GM19328 (cell line): Measurements from ENCODE around the gene RBMS1.
"Not testable (repeated sequence)": the region's sequence is repeated elsewhere in the genome, so short reads cannot be mapped to it uniquely, and the experiment has no call there.

Experiments used
- ATAC-seq: cut with Tn5 transposase; IDR thresholded peaks from one replicate; pipeline ENCODE4 v1.9.1; 2021; ENCODE audit warnings: mild to moderate bottlenecking, moderate library complexity; ENCODE audit not compliant: unreplicated experiment

Gene RBMS1

GRCh38 chr2:160472839-160473251, 20.8 kb downstream of the RBMS1 start:
- ATAC-seq: no peak

- no peak for ATAC-seq
These were observed 21.7 kb downstream of the RBMS1 start for GRCh38 chr2:160471950-160472349.

DNA sequence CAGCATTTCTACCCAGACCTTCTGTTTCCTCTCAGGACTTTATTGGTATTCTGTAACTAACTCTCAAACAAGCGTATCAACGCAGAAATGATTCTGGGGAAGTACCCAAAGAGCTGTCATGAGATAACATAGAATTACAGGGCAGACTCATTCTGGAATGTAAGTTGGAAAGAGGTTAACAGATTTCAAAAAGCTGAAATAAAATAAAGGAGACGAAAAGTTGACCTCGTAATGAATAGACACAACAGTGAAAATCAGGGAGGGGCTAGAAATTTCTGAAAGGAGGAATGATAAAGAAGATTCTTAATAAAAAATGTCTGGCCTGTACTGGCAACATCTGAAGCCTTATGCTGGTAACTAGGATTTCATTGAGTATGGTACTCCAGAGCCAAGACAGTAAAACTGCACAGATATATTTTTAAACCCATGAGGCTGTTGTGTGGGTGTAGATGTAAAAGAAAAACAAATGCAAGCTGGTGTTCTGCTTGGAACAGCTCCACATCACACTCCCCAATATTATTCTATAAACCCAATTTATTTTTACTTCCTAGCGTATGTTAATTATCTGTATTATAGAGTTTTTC, 23.9 kb downstream of the RBMS1 start:
- ATAC-seq: no peak

- ATAC-seq: no peak
These were observed 24.4 kb downstream of the RBMS1 start for GRCh38 chr2:160469164-160469563.

DNA sequence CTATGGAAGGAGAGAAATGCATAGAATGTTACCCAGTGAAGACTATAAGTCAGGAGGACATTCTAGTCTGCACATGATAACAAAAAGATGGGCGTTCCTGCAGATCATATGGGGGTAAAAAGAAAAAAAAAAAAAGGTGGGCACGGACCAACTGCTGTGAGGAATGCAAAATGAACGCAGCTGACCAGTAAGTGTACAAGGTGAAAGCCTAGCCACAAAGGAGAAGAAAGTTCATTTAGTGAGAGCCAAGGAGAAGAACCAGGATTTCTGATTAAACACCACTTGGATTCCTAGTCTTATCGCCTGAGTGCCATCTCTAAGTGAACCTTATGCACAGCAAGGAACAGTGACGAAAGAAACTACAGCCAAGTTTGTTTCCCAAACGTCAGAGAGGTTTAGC, 26.5 kb downstream of the RBMS1 start:
- no peak for ATAC-seq

DNA sequence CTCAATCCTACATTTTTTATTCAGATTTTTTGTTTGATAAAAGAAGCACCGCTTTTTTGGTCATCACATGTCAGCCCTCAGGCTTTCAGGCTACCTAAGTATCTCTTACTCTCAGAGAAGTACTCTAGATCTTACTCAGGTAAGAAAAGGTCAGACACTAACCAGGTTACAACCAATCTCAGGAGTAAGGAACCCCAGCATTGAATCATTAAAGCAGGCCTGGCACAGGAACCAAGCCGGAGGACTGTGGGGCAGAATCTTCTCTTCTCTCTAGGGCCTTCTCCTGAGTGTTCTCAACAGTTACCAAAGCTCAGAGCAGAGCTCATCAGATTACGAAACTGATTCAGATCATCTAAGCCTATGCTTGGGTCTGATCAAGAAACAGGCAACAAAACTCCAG, 28.2 kb downstream of the RBMS1 start:
- no peak for ATAC-seq

DNA sequence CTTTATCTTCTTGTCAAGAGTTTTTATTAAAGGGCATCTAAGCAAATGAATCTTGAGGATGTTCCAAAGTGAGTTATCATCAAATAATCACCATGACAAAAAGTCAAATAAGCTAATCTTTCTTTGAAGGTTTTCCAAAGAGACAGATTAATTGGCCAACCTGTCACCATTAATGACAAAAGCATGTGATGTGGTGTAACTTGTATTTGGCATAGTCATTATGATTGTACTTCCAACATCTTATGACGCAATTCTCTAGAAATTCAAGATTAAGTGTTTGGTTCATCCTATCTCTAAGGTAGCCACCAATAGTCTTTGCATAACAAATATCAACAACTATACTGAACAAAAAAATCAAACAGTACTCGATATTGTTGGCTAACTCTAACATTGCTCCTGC, 28.6 kb downstream of the RBMS1 start:
- ATAC-seq: no peak

- ATAC-seq: no peak
These were observed 29.6 kb downstream of the RBMS1 start for GRCh38 chr2:160464017-160464416.

GRCh38 chr2:160463245-160463644, 30.4 kb downstream of the RBMS1 start:
- no peak for ATAC-seq

GRCh38 chr2:160460333-160460731, 33.3 kb downstream of the RBMS1 start:
- no peak for ATAC-seq

DNA sequence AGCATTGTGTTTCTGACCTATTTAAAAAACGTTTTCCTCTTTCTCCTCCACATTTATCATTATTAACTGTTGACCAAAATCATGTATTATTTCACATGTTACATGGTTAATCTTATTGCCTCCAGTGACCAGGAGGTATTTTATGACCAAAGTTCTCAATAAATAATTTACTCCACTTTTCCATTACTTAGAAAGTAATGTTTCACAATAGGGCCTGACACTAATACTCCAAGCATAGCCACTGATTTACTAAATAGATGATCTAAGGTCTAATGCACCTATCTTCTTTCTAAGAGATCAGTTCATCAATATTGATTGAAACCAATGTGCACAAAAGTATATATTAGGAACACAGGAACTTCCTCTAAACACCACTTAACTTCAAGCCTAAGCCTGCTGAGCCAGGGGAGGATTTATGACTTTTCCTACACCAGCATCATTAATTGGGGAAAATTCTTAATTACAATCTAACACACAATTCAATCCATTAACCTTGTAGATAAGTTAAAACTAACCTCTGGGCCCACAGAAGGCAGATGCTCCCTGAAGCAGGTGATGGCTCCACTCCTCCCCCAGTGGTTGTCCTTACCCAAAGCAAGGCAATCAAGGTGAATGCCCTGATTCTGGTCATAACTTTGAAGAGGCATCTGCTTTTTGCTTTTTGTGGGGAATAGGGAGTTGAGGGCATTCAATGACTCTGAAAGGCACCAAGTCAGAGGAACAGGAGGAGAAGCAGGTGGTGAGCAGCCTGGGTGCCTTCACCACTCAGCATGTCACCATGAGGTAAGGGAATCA, 33.9 kb downstream of the RBMS1 start:
- ATAC-seq: no peak

GRCh38 chr2:160458718-160459453, 34.7 kb downstream of the RBMS1 start:
- no peak for ATAC-seq

DNA sequence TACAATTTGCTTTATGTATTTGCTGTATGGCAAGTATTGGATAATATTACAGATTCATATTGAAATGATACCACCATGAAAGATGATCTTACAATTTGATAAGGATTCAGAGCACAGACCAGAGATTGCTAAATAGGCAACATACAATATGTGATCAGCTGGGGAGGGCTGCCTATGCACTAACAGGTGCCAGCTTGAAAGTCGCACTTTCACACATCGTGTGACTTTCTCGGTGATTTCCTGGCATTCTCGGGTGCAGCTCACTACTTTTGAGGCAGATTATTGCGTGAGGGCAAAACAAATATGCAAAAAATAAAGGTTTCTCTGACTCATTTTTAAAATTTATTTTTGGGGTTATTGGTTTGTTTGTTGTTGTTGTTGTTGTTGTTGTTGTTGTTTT, 36.0 kb downstream of the RBMS1 start:
- ATAC-seq: no peak

DNA sequence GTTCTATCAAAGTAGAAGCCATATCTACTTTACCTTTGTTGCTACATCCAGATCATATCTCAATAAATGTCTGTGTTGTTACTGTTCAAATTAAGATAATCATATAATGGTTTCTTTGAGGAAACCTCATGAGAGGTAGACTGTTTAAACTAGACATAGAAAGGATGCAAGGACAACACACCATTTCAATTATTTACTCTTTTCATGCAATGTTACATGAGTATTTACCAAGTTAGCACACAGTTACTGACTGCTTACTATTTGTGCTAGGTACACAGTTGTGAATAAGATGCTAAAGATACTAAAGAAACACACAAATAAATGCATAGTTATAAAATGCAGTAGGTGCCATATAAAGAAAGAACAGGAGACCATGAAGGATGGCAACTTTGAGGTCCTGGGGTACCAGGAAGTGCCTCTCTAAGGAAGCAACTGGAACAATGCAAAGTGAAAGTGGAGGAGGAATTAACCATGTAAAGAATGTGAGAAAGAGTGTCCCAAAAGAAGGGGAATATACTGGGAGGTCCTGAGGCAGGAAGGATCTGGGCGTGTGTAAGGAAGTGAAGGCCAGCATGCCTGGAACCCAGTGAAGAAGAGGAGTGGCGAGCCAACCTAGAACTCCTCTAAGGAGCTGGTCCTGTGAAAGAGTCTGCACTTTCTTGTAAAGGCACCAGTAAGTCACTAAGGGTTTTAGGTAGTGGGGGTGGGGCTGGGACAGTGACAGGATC, 39.4 kb downstream of the RBMS1 start:
- no peak for ATAC-seq

- no peak for ATAC-seq
These were observed 40.3 kb downstream of the RBMS1 start for GRCh38 chr2:160453111-160453820.

DNA sequence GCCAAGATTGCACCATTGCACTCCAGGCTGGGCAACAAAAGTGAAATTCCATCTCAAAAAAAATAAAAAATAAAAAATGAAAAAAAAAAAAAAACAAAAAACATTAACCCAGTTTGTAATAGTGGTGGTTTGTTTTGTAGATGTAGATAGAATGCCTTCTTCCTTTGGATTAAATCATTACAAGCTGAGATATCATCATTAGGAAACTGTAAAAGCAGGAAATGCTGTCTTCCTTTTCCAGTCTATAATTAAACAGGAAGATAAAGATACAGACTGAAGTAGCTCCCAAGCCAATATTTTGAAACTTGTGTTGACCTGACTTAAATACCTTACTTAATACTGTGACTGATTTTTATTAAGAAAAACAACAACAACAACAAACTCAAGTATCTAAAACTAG, 43.1 kb downstream of the RBMS1 start:
- no peak for ATAC-seq

DNA sequence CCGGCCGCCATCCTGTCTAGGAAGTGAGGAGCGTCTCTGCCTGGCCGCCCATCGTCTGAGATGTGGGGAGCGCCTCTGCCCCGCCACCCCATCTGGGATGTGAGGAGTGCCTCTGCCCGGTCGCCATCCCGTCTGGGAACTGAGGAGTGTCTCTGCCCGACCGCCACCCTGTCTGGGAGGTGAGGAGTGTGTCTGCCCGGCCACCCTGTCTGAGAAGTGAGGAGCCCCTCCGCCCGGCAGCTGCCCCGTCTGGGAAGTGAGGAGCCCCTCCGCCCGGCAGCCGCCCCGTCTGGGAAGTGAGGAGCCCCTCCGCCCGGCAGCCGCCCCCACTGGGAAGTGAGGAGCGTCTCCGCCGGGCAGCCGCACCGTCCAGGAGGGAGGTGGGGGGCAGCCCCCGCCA, 44.8 kb downstream of the RBMS1 start:
- not testable (repeated sequence) for ATAC-seq

DNA sequence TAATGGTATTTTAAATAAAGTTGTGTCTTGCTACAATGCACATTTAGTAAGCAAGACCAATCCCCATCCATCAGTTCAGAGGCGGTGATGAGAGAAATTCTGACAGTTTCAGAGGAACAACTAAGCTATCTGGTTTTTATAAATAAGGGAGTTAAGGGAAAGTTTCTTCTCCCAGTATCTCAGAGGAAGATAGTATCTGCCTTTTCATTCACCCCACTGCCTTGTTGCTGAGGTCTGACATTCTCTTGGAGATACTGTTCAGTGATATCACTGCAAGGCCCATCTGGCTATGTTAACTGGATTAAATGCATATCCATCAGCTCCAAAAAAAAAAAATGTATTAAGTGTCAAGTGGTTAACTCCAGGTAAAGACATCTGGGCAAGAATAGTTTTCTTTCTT, 47.9 kb downstream of the RBMS1 start:
- no peak for ATAC-seq

GRCh38 chr2:160442603-160443002, 51.0 kb downstream of the RBMS1 start:
- no peak for ATAC-seq

DNA sequence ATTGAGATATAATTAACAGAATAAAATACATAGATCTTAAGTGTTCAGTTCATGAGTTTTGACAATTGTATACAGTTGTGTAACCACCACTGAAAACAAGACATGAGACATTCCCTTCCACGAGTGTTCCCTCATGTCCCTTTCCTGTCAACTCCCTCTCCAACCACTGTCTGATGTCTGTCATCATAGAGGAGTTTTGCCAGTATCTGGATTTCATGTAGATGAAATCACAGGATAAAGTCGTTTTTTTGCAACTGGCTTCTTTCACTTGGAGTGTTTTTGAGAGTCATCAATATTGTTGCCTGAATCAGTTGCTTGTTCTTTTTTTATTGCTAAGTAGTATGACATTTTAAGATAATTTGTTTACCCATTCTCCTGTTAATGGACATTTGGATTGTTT, 52.7 kb downstream of the RBMS1 start:
- ATAC-seq: no peak

- not testable (repeated sequence) for ATAC-seq
These were observed 54.6 kb downstream of the RBMS1 start for GRCh38 chr2:160439038-160439437.
